ENCODE data around the gene COL6A3.
A peak's percentile ranks its signal among the peaks of the same experiment; 100 is the strongest.

COL6A3 gene

GRCh38 chr2:237441605-237442274 lies 27.8 kb upstream of the COL6A3 start:
- no peak for DNase-seq

DNA sequence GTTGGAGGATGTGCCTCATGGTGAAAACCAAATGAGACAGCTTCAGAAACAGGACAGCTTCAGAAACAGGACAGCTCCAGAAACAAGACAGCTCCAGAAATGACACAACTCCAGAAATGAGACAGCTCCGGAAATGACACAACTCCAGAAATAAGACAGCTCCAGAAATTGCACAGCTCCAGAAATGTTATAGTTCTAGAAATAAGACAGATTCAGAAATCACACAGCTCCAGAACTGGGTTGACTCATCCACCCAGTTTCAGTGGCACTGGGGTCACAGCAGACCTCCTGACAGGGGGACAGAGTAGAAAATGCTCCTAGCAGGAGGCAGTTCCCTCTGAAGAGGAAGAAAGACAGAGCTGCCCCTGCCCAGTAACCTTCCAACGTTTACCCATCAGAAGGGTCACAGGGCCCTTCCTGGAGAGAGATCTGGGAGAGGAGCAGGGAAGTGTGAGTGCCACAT lies 26.9 kb upstream of the COL6A3 start:
- no peak for DNase-seq

GRCh38 chr2:237438080-237438940 lies 24.3 kb upstream of the COL6A3 start:
- DNase-seq: no peak

GRCh38 chr2:237437566-237437965 lies 23.6 kb upstream of the COL6A3 start:
- no peak for DNase-seq

GRCh38 chr2:237435844-237436587 lies 22.1 kb upstream of the COL6A3 start:
- DNase-seq: peak; percentile 87

- peak; percentile 62 for DNase-seq
Measured at GRCh38 chr2:237434866-237435311, 20.9 kb upstream of the COL6A3 start.

- DNase-seq: no peak
Measured at GRCh38 chr2:237433920-237434676, 20.1 kb upstream of the COL6A3 start.

- DNase-seq: peak; percentile 49
Measured at GRCh38 chr2:237432484-237433092, 18.6 kb upstream of the COL6A3 start.

DNA sequence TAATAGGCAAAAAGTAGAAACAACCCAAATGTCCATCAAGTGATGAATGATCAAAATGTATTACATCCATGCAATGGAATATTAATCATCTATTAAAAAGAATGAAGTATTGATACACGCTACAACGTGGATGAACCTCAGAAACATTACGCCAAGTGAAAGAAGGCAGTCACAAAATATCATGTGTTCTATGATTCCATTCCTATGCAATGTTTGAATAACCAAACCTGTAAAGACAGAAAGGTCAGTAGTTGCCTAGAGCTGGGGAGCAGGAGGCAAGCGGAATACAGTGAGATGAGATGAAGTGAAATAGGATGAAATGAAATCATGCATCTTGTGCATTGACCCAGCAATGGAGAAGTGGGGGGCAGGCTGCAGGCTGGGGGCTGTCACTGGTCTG lies 17.9 kb upstream of the COL6A3 start:
- DNase-seq: no peak

- no peak for DNase-seq
Measured at GRCh38 chr2:237431372-237431771, 17.4 kb upstream of the COL6A3 start.

DNA sequence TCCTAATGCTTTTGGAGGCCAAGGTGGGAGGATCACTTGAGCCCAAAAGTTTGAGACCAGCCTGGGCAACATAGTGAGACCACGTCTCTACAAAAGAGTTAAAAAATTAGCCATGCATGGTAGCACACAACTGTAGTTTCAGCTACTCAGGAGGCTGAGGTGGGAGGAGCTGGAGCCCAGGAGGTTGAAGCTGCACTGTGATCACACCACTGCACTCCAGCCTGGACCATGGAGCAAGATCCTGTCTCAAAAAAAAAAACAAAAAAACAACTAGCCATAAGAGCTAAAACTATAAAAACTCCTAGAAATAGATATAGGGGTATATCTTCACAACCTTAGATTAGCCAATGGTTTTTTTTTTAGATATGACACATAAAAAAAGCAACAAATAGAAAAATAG lies 16.9 kb upstream of the COL6A3 start:
- DNase-seq: no peak

DNA sequence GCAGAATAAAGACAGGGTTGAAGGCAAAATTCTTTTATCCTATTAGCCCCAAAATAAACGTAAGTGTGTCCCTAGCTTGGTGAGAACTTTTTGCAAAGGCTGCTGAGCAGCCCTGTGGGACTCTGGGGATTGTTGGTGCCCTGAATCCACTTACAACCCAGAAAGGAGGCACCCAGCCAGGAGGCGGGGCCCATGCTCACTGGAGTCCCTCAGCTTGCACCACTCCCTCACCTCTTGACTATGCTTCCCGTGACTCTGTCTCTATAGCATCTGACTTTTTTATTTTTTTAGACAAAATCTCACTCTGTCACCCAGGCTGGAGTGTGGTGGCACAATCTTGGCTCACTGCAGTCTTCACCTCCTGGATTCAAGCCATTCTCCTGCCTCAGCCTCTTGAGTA lies 15.8 kb upstream of the COL6A3 start:
- DNase-seq: no peak

DNA sequence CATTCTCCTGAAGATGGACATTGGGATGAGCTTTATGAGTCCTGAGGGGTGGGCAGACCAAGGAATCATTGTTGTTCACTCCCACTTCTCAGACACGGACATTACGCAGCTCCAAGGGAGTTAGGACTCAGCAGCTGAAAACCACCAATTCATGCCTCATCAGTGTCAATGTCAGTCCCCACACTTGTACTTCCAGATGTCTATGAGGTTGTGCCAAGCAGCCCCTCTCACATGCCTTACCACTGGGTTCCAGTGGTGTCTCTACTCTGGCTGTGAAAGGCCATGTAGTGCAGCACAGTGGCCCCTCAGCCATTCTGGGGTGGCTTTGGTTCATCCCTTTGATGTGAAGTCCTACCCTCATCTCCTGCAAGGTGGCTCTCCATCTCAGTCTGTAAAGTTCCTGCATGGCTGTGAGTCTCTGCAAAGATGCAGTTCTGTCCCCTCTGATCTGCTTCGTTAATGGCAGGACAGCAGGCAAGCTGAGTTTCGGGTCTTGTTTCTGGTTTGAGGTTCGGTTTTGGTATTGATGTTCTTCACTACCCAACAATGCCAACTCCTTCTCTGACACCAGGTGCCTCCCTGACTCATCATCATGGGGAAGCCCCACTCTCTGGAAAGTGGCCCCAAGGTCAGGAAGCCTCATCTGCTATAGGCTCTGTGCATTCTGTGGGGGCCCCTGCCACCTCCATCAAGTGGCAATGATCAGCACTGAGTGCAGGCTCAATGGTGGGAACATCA lies 14.0 kb upstream of the COL6A3 start:
- DNase-seq: no peak

DNA sequence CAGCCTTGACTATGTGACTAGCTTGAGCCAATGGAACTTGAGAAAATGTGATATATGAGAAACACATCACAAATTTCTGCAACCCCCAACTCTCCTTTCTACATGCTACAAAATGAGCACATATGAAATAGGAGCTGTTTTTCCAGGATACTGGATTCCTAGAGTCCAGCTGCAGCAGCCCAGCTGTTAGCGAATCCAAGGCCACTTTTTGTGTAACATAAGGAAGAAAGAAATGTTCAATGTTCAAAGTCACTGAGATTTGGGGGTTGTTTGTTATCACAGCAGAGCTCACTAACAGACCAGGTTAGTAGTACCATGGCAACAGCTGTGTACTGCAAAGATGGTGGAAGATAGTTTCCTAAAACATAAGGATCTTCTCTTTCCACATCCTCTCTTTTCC lies 12.6 kb upstream of the COL6A3 start:
- no peak for DNase-seq

DNA sequence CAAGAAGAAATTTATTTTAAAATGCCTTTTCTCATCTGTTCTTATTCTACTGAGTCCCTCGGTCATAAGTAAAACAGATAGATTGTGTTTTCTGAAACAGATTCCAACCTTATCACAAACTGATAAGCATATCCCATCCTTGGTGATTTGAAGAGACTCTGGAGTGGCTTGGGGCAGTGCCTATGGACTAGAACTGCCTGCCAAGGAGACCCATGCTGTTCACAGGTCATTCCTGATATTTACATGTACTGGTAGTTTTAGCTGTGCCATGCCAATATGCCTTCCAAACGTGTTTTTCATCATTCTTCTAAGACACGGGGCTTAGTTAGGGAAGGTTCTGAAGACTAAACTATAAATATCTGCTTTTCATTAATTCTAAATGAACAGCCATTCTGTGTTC lies 11.4 kb upstream of the COL6A3 start:
- DNase-seq: no peak

DNA sequence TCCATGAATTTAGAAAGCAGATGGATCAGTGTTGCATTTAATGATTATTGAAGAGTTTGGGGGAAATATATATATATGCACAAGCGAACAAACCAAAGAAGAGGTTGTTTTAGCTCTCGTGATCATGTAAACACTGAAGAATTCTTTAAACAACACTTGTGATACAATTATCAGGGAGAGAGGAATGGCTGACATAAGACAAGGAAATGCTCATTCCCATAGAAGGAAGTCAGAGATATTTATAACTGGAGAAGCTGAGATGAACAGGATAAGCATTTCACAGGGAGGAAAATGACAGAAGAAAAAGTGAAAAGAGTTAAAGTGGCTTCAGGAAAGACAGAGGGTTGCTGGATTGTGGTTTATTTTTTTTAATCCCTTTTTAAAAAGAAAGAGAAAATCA lies 10.6 kb upstream of the COL6A3 start:
- DNase-seq: no peak

- no peak for DNase-seq
Measured at GRCh38 chr2:237423891-237424290, 9.9 kb upstream of the COL6A3 start.

GRCh38 chr2:237422309-237422708 lies 8.3 kb upstream of the COL6A3 start:
- DNase-seq: no peak

- DNase-seq: peak; percentile 88
Measured at GRCh38 chr2:237421542-237422116, 7.7 kb upstream of the COL6A3 start.

- DNase-seq: no peak
Measured at GRCh38 chr2:237418300-237418699, 4.3 kb upstream of the COL6A3 start.

Measured in femur (tissue), 1 donor.